Smooth muscle cell (in vitro differentiated cells): Measurements from ENCODE around the gene KIF13A. TPM values are rescaled to one million over a fixed set of nuclear protein-coding genes. Genes with fewer than 3 reads are reported as not detected.

ENCODE experiments used
- DNase-seq: peaks from one replicate; lab custom pipeline; 2025; ENCODE audit not compliant: unreplicated experiment; lab: John Stamatoyannopoulos, UW
- H2AFZ ChIP-seq: fragments of 200-600 bp; sonication (generic); 2 replicates; pipeline ENCODE4 v1.6.0; 2016; ENCODE audit warnings: antibody characterized with exemption, low read depth, mild to moderate bottlenecking
- H3F3A ChIP-seq: fragments of 200-600 bp; sonication (generic); 2 replicates; pipeline ENCODE4 v1.6.0; 2017; ENCODE audit warnings: antibody characterized with exemption, low read depth
- H3K27ac ChIP-seq: fragments of 200-600 bp; sonication (generic); 2 replicates; pipeline ENCODE4 v1.5.1; 2016; ENCODE audit warnings: low read depth, mild to moderate bottlenecking
- H3K27me3 ChIP-seq: fragments of 200-600 bp; sonication (generic); 2 replicates; pipeline ENCODE4 v1.6.1; 2016; ENCODE audit warnings: low read depth, mild to moderate bottlenecking
- H3K36me3 ChIP-seq: fragments of 200-600 bp; sonication (generic); 2 replicates; pipeline ENCODE4 v1.5.1; 2016; ENCODE audit warnings: low read depth
- H3K4me1 ChIP-seq: fragments of 200-600 bp; sonication (generic); 2 replicates; pipeline ENCODE4 v1.5.1; 2016; ENCODE audit warnings: low read depth
- H3K4me2 ChIP-seq: fragments of 200-600 bp; sonication (generic); 2 replicates; pipeline ENCODE4 v1.6.0; 2016; ENCODE audit warnings: mild to moderate bottlenecking
- H3K4me3 ChIP-seq: fragments of 200-600 bp; sonication (generic); 2 replicates; pipeline ENCODE4 v1.5.1; 2016; ENCODE audit warnings: mild to moderate bottlenecking
- H3K79me2 ChIP-seq: fragments of 200-600 bp; sonication (generic); 2 replicates; pipeline ENCODE4 v1.6.0; 2016; ENCODE audit warnings: low read depth, mild to moderate bottlenecking
- H3K9ac ChIP-seq: fragments of 200-600 bp; sonication (generic); 2 replicates; pipeline ENCODE4 v1.6.0; 2016; ENCODE audit warnings: low read depth
- H3K9me3 ChIP-seq: fragments of 200-600 bp; sonication (generic); replicated peaks from 2 replicates; pipeline ENCODE4 v1.5.1; 2016; ENCODE audit warnings: low read depth
- H4K20me1 ChIP-seq: fragments of 200-600 bp; sonication (generic); 2 replicates; pipeline ENCODE4 v1.6.0; 2016; ENCODE audit warnings: low read depth
- WGBS: methylation state at CpG from one replicate; pipeline ENCODE4 v1.1.7; 2016; ENCODE audit warnings: low lambda C conversion rate; 5-methylcytosine and 5-hydroxymethylcytosine counted together
- polyA plus RNA-seq: library from polyadenylated mRNA; unstranded; fragments of >200 nt; fragmentation: Nextera tagmentation; extraction: Ambion mirVana; gene quantifications from 2 replicates; pipeline ENCODE4 v1.2.1, GENCODE V29; 2016
- small RNA-seq: library from RNA; depleted of rRNA; stranded (forward); fragments of <200 nt; gene quantifications from one replicate; pipeline ENCODE3, GENCODE V24; 2014
- total RNA-seq: library from RNA; depleted of rRNA; stranded (reverse); fragments of >200 nt; gene quantifications from 2 replicates; pipeline ENCODE4 v1.2.3, GENCODE V29; 2014
- TF ChIP-seq, protein P1 (sequence below): fragments of 200-600 bp; sonication (generic); IDR thresholded peaks from 2 replicates; pipeline ENCODE4 v1.5.1; 2017; ENCODE audit warnings: borderline replicate concordance, mild to moderate bottlenecking, antibody characterized with exemption; ENCODE audit not compliant: insufficient read depth, poor library complexity, severe bottlenecking

KIF13A gene
- total and polyA plus RNA-seq, 2 experiments from 2014 or later, result 10.4 to 28.4 TPM

DNA sequence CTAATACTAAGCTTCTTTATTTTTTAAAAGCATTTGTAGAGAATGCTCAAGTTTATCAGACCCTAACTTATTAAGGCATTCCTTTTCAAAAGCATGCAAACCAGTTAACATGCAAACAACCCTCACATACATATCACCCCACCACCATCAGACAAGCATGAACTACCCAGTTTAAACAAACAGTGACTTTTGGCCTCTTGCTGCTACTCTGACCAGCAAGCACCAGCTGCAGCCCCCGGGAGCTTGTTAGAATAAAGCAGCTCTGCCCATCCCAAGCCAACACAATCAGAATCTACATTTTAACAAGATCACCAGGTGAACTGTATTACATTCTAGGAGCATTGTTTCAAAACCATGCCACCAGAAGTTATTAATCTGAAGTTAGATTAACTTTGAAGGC lies 274.9 kb downstream of the KIF13A start:
- peaks cover 14% of the 10 kb centered on the region for H3F3A ChIP-seq
- TF ChIP-seq, protein P1, sequence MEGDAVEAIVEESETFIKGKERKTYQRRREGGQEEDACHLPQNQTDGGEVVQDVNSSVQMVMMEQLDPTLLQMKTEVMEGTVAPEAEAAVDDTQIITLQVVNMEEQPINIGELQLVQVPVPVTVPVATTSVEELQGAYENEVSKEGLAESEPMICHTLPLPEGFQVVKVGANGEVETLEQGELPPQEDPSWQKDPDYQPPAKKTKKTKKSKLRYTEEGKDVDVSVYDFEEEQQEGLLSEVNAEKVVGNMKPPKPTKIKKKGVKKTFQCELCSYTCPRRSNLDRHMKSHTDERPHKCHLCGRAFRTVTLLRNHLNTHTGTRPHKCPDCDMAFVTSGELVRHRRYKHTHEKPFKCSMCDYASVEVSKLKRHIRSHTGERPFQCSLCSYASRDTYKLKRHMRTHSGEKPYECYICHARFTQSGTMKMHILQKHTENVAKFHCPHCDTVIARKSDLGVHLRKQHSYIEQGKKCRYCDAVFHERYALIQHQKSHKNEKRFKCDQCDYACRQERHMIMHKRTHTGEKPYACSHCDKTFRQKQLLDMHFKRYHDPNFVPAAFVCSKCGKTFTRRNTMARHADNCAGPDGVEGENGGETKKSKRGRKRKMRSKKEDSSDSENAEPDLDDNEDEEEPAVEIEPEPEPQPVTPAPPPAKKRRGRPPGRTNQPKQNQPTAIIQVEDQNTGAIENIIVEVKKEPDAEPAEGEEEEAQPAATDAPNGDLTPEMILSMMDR, result no peak
- no peaks in the 10 kb centered on the region for H3K36me3 ChIP-seq
- H3K27me3 ChIP-seq, result no peaks in the 10 kb centered on the region
- no peak overlapping the region for H2AFZ ChIP-seq
- no peak for DNase-seq
- 71% methylated on average over 1 of the region's 1 CpG for WGBS
- no peaks in the 10 kb centered on the region for H3K4me1 ChIP-seq
- no peaks in the 10 kb centered on the region for H3K9me3 ChIP-seq
- no peak overlapping the region for H3K4me2 ChIP-seq
- no peaks in the 10 kb centered on the region for H4K20me1 ChIP-seq
- no peak overlapping the region for H3K27ac ChIP-seq
- no peak overlapping the region for H3K9ac ChIP-seq
- H3K79me2 ChIP-seq, result no peaks in the 10 kb centered on the region
- no peak overlapping the region for H3K4me3 ChIP-seq

DNA sequence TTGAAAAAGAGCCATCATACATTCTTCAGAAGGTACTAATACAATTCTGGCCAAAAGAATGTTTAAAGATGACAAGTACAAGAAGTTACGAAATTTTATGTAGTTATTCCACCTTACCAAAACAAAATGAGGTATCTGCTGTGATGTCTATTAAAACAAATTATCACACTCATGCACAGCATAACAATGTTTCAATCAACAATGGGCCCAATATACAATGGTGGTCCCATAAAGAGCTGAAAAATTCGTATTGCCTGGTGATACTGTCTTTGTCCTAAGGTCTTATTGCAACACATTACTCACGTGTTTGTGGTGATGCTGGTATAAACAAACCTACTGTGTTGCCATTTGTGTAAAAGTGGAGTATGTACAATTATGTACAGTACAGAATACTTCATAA lies 277.1 kb downstream of the KIF13A start:
- no peak overlapping the region for H3K27ac ChIP-seq
- no peak for DNase-seq

DNA sequence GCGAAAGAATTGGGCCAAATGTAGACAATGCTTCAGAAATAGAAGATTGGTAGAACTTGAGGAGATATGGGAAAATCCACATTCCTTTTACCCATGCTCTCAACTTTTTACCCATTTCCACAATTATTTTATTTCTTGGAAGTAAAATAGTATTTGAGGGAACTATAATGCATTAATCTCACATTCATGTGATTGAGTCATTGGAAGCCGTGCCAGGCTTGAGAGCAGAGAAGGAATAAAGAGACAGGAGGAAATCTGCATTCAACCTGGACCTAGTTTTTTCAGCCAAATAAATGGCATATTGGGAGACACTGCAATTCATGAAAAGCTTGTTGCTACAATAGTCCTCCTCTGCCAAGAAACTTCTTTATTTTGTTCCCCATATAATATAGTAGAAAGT lies 278.0 kb downstream of the KIF13A start:
- H4K20me1 ChIP-seq, result peaks cover 8% of the 10 kb centered on the region
- H3K9me3 ChIP-seq, result no peaks in the 10 kb centered on the region
- H3K27me3 ChIP-seq, result no peaks in the 10 kb centered on the region
- H3K36me3 ChIP-seq, result no peaks in the 10 kb centered on the region
- peaks cover 13% of the 10 kb centered on the region for H3K79me2 ChIP-seq
- H3K4me1 ChIP-seq, result no peaks in the 10 kb centered on the region
- H3K9ac ChIP-seq, result no peak overlapping the region
- no peak overlapping the region for H3K4me3 ChIP-seq
- H2AFZ ChIP-seq, result no peak overlapping the region
- H3K27ac ChIP-seq, result no peak overlapping the region
- H3F3A ChIP-seq, result peaks cover 4% of the 10 kb centered on the region
- TF ChIP-seq, protein P1, result no peak
- DNase-seq, result no peak
- no peak overlapping the region for H3K4me2 ChIP-seq
- WGBS, result 94% methylated on average over 2 of the region's 2 CpGs

More for the DNA sequence above, 277.1 kb downstream of the KIF13A start:
- no peaks in the 10 kb centered on the region for H3K27me3 ChIP-seq
- no peak overlapping the region for H2AFZ ChIP-seq
- peaks cover 4% of the 10 kb centered on the region for H3K79me2 ChIP-seq
- no peaks in the 10 kb centered on the region for H3K9me3 ChIP-seq
- 84% methylated on average over 3 of the region's 3 CpGs for WGBS
- H3K4me3 ChIP-seq, result no peak overlapping the region
- H3K4me1 ChIP-seq, result no peaks in the 10 kb centered on the region
- H3K36me3 ChIP-seq, result no peaks in the 10 kb centered on the region
- peaks cover 2% of the 10 kb centered on the region for H4K20me1 ChIP-seq
- no peak overlapping the region for H3K9ac ChIP-seq
- TF ChIP-seq, protein P1, result no peak
- no peak overlapping the region for H3K4me2 ChIP-seq
- H3F3A ChIP-seq, result peaks cover 10% of the 10 kb centered on the region

Small RNAs within 50 kb of the gene (small RNA-seq; reads per million reads assigned to genes)
- not detected for gene RF00019
- 13.7 reads per million, percentile 83 among the genes with 10 or more reads in this experiment for gene RNA5SP204

Other genes with a start within 250 kb of the KIF13A start
- 0.22 and 0.85 TPM in 2 replicates for gene NHLRC1, start 135.0 kb upstream of the KIF13A start, total RNA-seq
- gene NHLRC1, start 135.0 kb upstream of the KIF13A start, polyA plus RNA-seq, result 0.42 and 1.3 TPM in 2 replicates
- gene TPMT, start 167.4 kb upstream of the KIF13A start, total RNA-seq, result 9.6 TPM in 2 replicates
- 4.9 and 7.9 TPM in 2 replicates for gene TPMT, start 167.4 kb upstream of the KIF13A start, polyA plus RNA-seq
- 15.8 and 19.1 TPM in 2 replicates for gene KDM1B, start 167.8 kb upstream of the KIF13A start, total RNA-seq
- 8.2 and 10.6 TPM in 2 replicates for gene KDM1B, start 167.8 kb upstream of the KIF13A start, polyA plus RNA-seq